Testis (tissue), 3 donors: ENCODE measurements around the gene SLC13A4. TPM values are rescaled to one million over a fixed set of nuclear protein-coding genes. Genes with fewer than 3 reads are reported as not detected.

Source experiments
- DNase-seq: peaks from one replicate; pipeline ENCODE4 v3.0.0-alpha.2; 2019
- H3K27ac ChIP-seq, 2 donors: fragments of 200-600 bp; sonication (generic); one replicate each; pipeline ENCODE4 v1.5.1; 2019
- H3K27me3 ChIP-seq: fragments of 200-600 bp; sonication (generic); one replicate; pipeline ENCODE4 v1.5.1; 2019
- H3K36me3 ChIP-seq: fragments of 200-600 bp; sonication (generic); one replicate; pipeline ENCODE4 v1.5.1; 2017; ENCODE audit warnings: low read depth; ENCODE audit errors: missing control alignments
- H3K4me1 ChIP-seq: fragments of 200-600 bp; sonication (generic); one replicate; pipeline ENCODE4 v1.5.1; 2019
- H3K4me3 ChIP-seq, 2 donors: fragments of 200-600 bp; sonication (generic); one replicate each; pipeline ENCODE4 v1.5.1; 2017 to 2019
- H3K9me3 ChIP-seq: fragments of 200-600 bp; sonication (generic); one replicate; pipeline ENCODE4 v1.5.1; 2017
- CTCF ChIP-seq, 3 experiments: fragments of 450-650 bp in 2 of 3; fragments of 200-600 bp in 1 of 3; sonication (generic) in 1 of 3; IDR thresholded peaks; one replicate each; pipeline ENCODE4 v1.5.1; 2016 to 2019; ENCODE audit warnings: antibody characterized with exemption in 3 of 3, mild to moderate bottlenecking in 2 of 3, moderate library complexity in 1 of 3
- POLR2A ChIP-seq: fragments of 450-650 bp; IDR thresholded peaks from one replicate; pipeline ENCODE4 v1.6.1; 2017; ENCODE audit warnings: antibody characterized with exemption, mild to moderate bottlenecking, moderate library complexity
- WGBS, 2 donors: methylation state at CpG; one replicate each; pipeline ENCODE4 v1.1.5; 2018; 5-methylcytosine and 5-hydroxymethylcytosine counted together
- intact Hi-C: fragments of 100-400 bp; cut with DNase I; formaldehyde crosslinking; loops from one replicate; pipeline ENCODE4 v1.15.1; 2023; ENCODE audit warnings: low total_unique reads
- polyA plus RNA-seq: library from polyadenylated mRNA; stranded (reverse); fragments of 350-450 nt; fragmentation: Illumina TruSeq; extraction: RNeasy Lipid Tissue Mini Kit (QIAGEN cat#74804); gene quantifications from one replicate; pipeline ENCODE4 v1.2.3, GENCODE V29; 2014; ENCODE audit warnings: low read depth, low replicate concordance; ENCODE audit not compliant: insufficient read depth
- total RNA-seq, 2 donors: library from RNA; depleted of rRNA; stranded (reverse); fragments of >200 nt; gene quantifications; one replicate each; pipeline ENCODE4 v1.2.3, GENCODE V29; 2016

SLC13A4 gene
- total and polyA plus RNA-seq, 3 donors from 2014 or later = 19.0 to 34.6 (median 33.0) TPM

- no peak for TF ChIP-seq CTCF (IDR thresholded peaks at IDR 0.05)
- no peak for TF ChIP-seq POLR2A
- no peak overlapping the region for H3K27ac ChIP-seq
- intact Hi-C loops = loop anchor here (10.0 kb wide), 1 partner anchor 128 kb away; no protein-coding TSS in a partner anchor
- H3K4me1 ChIP-seq = peaks cover 11% of the 10 kb centered on the region
- no peak overlapping the region for H3K4me3 ChIP-seq
- DNase-seq = no peak
- H3K27me3 ChIP-seq = no peaks in the 10 kb centered on the region
- no peaks in the 10 kb centered on the region for H3K36me3 ChIP-seq
- WGBS, 2 donors = 77 to 79% methylated on average over 6 of the region's 6 CpGs
- H3K9me3 ChIP-seq = no peaks in the 10 kb centered on the region
Observed at GRCh38 chr7:135666846-135667245, 61.1 kb downstream of the SLC13A4 start.

GRCh38 chr7:135666156-135666555 is 61.8 kb downstream of the SLC13A4 start:
- Histone ChIP-seq H3K27ac (no peak overlapping the region), H3K9me3 (no peaks in the 10 kb centered on the region), H3K4me3 (no peak overlapping the region), H3K4me1 (peaks cover 11% of the 10 kb centered on the region), H3K27me3 (no peaks in the 10 kb centered on the region), H3K36me3 (no peaks in the 10 kb centered on the region)
- TF ChIP-seq CTCF (IDR thresholded peaks at IDR 0.05) (no peak), POLR2A (no peak)
- intact Hi-C loops = loop anchor here (10.0 kb wide), 1 partner anchor 129 kb away; no protein-coding TSS in a partner anchor
- 94 to 95% methylated on average over 11 of the region's 11 CpGs for WGBS, 2 donors
- no peak for DNase-seq

- no peak for DNase-seq
- H3K4me1 ChIP-seq = peaks cover 11% of the 10 kb centered on the region
- H3K9me3 ChIP-seq = no peaks in the 10 kb centered on the region
- no peak for TF ChIP-seq CTCF (IDR thresholded peaks at IDR 0.05)
- no peak for TF ChIP-seq POLR2A
- 64 to 65% methylated on average over 3 of the region's 3 CpGs for WGBS, 2 donors
- H3K27me3 ChIP-seq = no peaks in the 10 kb centered on the region
- no peak overlapping the region for H3K27ac ChIP-seq
- H3K4me3 ChIP-seq = no peak overlapping the region
- no peaks in the 10 kb centered on the region for H3K36me3 ChIP-seq
- intact Hi-C loops = loop anchor here (10.0 kb wide), 1 partner anchor 130 kb away; no protein-coding TSS in a partner anchor
Observed at GRCh38 chr7:135665042-135665441, 62.9 kb downstream of the SLC13A4 start.

GRCh38 chr7:135664046-135664589 is 63.9 kb downstream of the SLC13A4 start:
- Histone ChIP-seq H3K36me3 (no peaks in the 10 kb centered on the region), H3K4me3 (no peak overlapping the region), H3K27me3 (no peaks in the 10 kb centered on the region), H3K9me3 (no peaks in the 10 kb centered on the region), H3K4me1 (peaks cover 11% of the 10 kb centered on the region), H3K27ac (peak overlapping the region; percentile 25 to 77)
- WGBS, 2 donors = 74 to 81% methylated on average over 3 of the region's 3 CpGs
- no peak for DNase-seq
- intact Hi-C loops = loop anchor here (10.0 kb wide), 1 partner anchor 131 kb away; no protein-coding TSS in a partner anchor
- TF ChIP-seq POLR2A = no peak
- no peak for TF ChIP-seq CTCF (IDR thresholded peaks at IDR 0.05)
